ENCODE data around the gene C1QTNF5.

The C1QTNF5 gene

GRCh38 chr11:119320240-119320775, 20.4 kb downstream of the C1QTNF5 start:
- H3K27ac ChIP-seq, result no peak overlapping the region
- DNase-seq (ENCODE audit: low read depth, low spot score), result no peak

- DNase-seq (ENCODE audit: low read depth, low spot score), result no peak
- peak overlapping the region; percentile 84 for H3K27ac ChIP-seq
Observed at GRCh38 chr11:119319700-119320239, 20.9 kb downstream of the C1QTNF5 start.

GRCh38 chr11:119319136-119319699, 21.5 kb downstream of the C1QTNF5 start:
- no peak for DNase-seq (ENCODE audit: low read depth, low spot score)
- H3K27ac ChIP-seq, result peak overlapping the region; percentile 84

GRCh38 chr11:119318240-119319135, 22.2 kb downstream of the C1QTNF5 start:
- DNase-seq (ENCODE audit: low read depth, low spot score), result peak; percentile 37
- peak overlapping the region; percentile 84 for H3K27ac ChIP-seq

- no peak for DNase-seq (ENCODE audit: low read depth, low spot score)
- H3K27ac ChIP-seq, result peak overlapping the region; percentile 84
Observed at GRCh38 chr11:119317592-119318239, 23.0 kb downstream of the C1QTNF5 start.

GRCh38 chr11:119316729-119317591, 23.7 kb downstream of the C1QTNF5 start, which contains the start of gene MCAM:
Gene MCAM, minus strand, starts transcription at chr11:119317130. Its CDS starts 29 bp downstream, at chr11:119317101.
- DNase-seq (ENCODE audit: low read depth, low spot score), result no peak
- H3K27ac ChIP-seq, result peak within 1 kb of the TSS; percentile 84

- no peak for DNase-seq (ENCODE audit: low read depth, low spot score)
- H3K27ac ChIP-seq, result peak overlapping the region; percentile 84
Observed at GRCh38 chr11:119316016-119316728, 24.5 kb downstream of the C1QTNF5 start.

- DNase-seq (ENCODE audit: low read depth, low spot score), result no peak
- peak overlapping the region; percentile 40 for H3K27ac ChIP-seq
Observed at GRCh38 chr11:119315131-119316015, 25.3 kb downstream of the C1QTNF5 start.

GRCh38 chr11:119314726-119315125, 26.0 kb downstream of the C1QTNF5 start:
- H3K27ac ChIP-seq, result no peak overlapping the region
- DNase-seq (ENCODE audit: low read depth, low spot score), result no peak

- no peak for DNase-seq (ENCODE audit: low read depth, low spot score)
- H3K27ac ChIP-seq, result no peak overlapping the region
Observed at GRCh38 chr11:119310682-119311052, 30.0 kb downstream of the C1QTNF5 start.

- DNase-seq (ENCODE audit: low read depth, low spot score), result no peak
- H3K27ac ChIP-seq, result no peak overlapping the region
Observed at GRCh38 chr11:119309953-119310681, 30.6 kb downstream of the C1QTNF5 start.

- DNase-seq (ENCODE audit: low read depth, low spot score), result no peak
- no peak overlapping the region for H3K27ac ChIP-seq
Observed at GRCh38 chr11:119309411-119309810, 31.3 kb downstream of the C1QTNF5 start.

GRCh38 chr11:119307974-119308373, 32.7 kb downstream of the C1QTNF5 start:
- DNase-seq (ENCODE audit: low read depth, low spot score), result no peak
- no peak overlapping the region for H3K27ac ChIP-seq

GRCh38 chr11:119307219-119307618, 33.5 kb downstream of the C1QTNF5 start:
- no peak for DNase-seq (ENCODE audit: low read depth, low spot score)
- no peak overlapping the region for H3K27ac ChIP-seq

GRCh38 chr11:119306373-119306890, 34.3 kb downstream of the C1QTNF5 start:
- H3K27ac ChIP-seq, result no peak overlapping the region
- DNase-seq (ENCODE audit: low read depth, low spot score), result no peak

GRCh38 chr11:119305556-119306372, 34.9 kb downstream of the C1QTNF5 start:
- no peak overlapping the region for H3K27ac ChIP-seq
- no peak for DNase-seq (ENCODE audit: low read depth, low spot score)

All from epithelial cell of prostate (primary cell).